ENCODE results near the gene TRAK1. TPM values are rescaled to one million over a fixed set of nuclear protein-coding genes. Genes with fewer than 3 reads are reported as not detected.

The TRAK1 gene
- polyA plus RNA-seq, 3 donors: 6.6 to 40.8 (median 7.0) TPM

GRCh38 chr3:42152193-42152592, 61.0 kb downstream of the TRAK1 start:
- Histone ChIP-seq H3K4me1 (ENCODE audit: control insufficient read depth in 1 of 2, insufficient read depth in 2 of 2, low read length in 2 of 2) (peaks cover 4 to 17% of the 10 kb centered on the region in 2 donors), H3K27ac (ENCODE audit: low read depth in 1 of 2, low read length in 2 of 2) (no peak overlapping the region), H4K20me1 (ENCODE audit: insufficient read depth, low read length) (peaks cover 95% of the 10 kb centered on the region), H3K27me3 (ENCODE audit: control insufficient read depth in 2 of 2, insufficient read depth in 2 of 2, low read length in 2 of 2) (no peaks in the 10 kb centered on the region), H3K9me3 (replicated peaks in 1 of 2; ENCODE audit: control insufficient read depth in 1 of 2, insufficient read depth in 1 of 2, low read length in 2 of 2) (no peaks in the 10 kb centered on the region), H3K9ac (ENCODE audit: insufficient read depth, low read length, poor library complexity, severe bottlenecking) (no peak overlapping the region), H3K79me2 (ENCODE audit: insufficient read depth, low read length) (peaks cover 24% of the 10 kb centered on the region), H3K4me2 (replicated peaks; ENCODE audit: extremely low read depth, low read length, poor library complexity, severe bottlenecking) (no peak overlapping the region), H2AFZ (ENCODE audit: insufficient read depth, low read depth, low read length, poor library complexity, severe bottlenecking) (no peak overlapping the region), H3K36me3 (replicated peaks in 1 of 2; ENCODE audit: control insufficient read depth in 1 of 2, insufficient read depth in 2 of 2, low read length in 2 of 2) (no peaks in the 10 kb centered on the region), H3K4me3 (replicated peaks in 1 of 3; ENCODE audit: low read depth in 2 of 3, low read length in 3 of 3) (no peak overlapping the region)
- peaks cover 0 to 1% (median 0%) of the 10 kb centered on the region in 3 donors for H3K27me3 Mint-ChIP-seq (ENCODE audit: low read depth in 3 of 3)
- no peaks in the 10 kb centered on the region for H3K9me3 Mint-ChIP-seq
- DNase-seq: no peak
- 100% methylated on average over 4 of the region's 5 CpGs for WGBS (ENCODE audit: insufficient coverage)
- peaks cover 15 to 20% of the 10 kb centered on the region in 2 donors for H3K36me3 Mint-ChIP-seq
- no peak for TF ChIP-seq CTCF (IDR thresholded peaks at IDR 0.05)
- no peak overlapping the region for H3K27ac Mint-ChIP-seq
- intact Hi-C loops (cut with micrococcal nuclease): no loop called here
- peaks cover 25% of the 10 kb centered on the region for H3K4me1 Mint-ChIP-seq
- H3K4me3 Mint-ChIP-seq: no peak overlapping the region

GRCh38 chr3:42153039-42153438, 61.9 kb downstream of the TRAK1 start:
- no peaks in the 10 kb centered on the region for H3K27me3 ChIP-seq (ENCODE audit: control insufficient read depth in 2 of 2, insufficient read depth in 2 of 2, low read length in 2 of 2)
- no peak for TF ChIP-seq CTCF (IDR thresholded peaks at IDR 0.05)
- H3K36me3 ChIP-seq (replicated peaks in 1 of 2; ENCODE audit: control insufficient read depth in 1 of 2, insufficient read depth in 2 of 2, low read length in 2 of 2): no peaks in the 10 kb centered on the region
- H3K36me3 Mint-ChIP-seq: peaks cover 15 to 20% of the 10 kb centered on the region in 2 donors
- H3K27ac Mint-ChIP-seq: peak overlapping the region in 1 of 7 donors; percentile 21
- peaks cover 87% of the 10 kb centered on the region for H4K20me1 ChIP-seq (ENCODE audit: insufficient read depth, low read length)
- peaks cover 24% of the 10 kb centered on the region for H3K79me2 ChIP-seq (ENCODE audit: insufficient read depth, low read length)
- no peak overlapping the region for H3K4me2 ChIP-seq (replicated peaks; ENCODE audit: extremely low read depth, low read length, poor library complexity, severe bottlenecking)
- peaks cover 20% of the 10 kb centered on the region for H3K4me1 Mint-ChIP-seq
- H3K4me3 Mint-ChIP-seq: no peak overlapping the region
- no peaks in the 10 kb centered on the region for H3K27me3 Mint-ChIP-seq (ENCODE audit: low read depth in 3 of 3)
- no peak overlapping the region for H2AFZ ChIP-seq (ENCODE audit: insufficient read depth, low read depth, low read length, poor library complexity, severe bottlenecking)
- no peak for DNase-seq
- H3K4me1 ChIP-seq (ENCODE audit: control insufficient read depth in 1 of 2, insufficient read depth in 2 of 2, low read length in 2 of 2): peaks cover 4 to 17% of the 10 kb centered on the region in 2 donors
- WGBS (ENCODE audit: insufficient coverage): 80% methylated on average over 3 of the region's 4 CpGs
- H3K4me3 ChIP-seq (replicated peaks in 1 of 3; ENCODE audit: low read depth in 2 of 3, low read length in 3 of 3): no peak overlapping the region
- H3K9me3 ChIP-seq (replicated peaks in 1 of 2; ENCODE audit: control insufficient read depth in 1 of 2, insufficient read depth in 1 of 2, low read length in 2 of 2): no peaks in the 10 kb centered on the region
- no peak overlapping the region for H3K9ac ChIP-seq (ENCODE audit: insufficient read depth, low read length, poor library complexity, severe bottlenecking)
- H3K27ac ChIP-seq (ENCODE audit: low read depth in 1 of 2, low read length in 2 of 2): no peak overlapping the region
- no peaks in the 10 kb centered on the region for H3K9me3 Mint-ChIP-seq
- intact Hi-C loops (cut with micrococcal nuclease): no loop called here

Data from CD14-positive monocyte (primary cell).